ENCODE data around the gene FAM219A.

The FAM219A gene, protein sequence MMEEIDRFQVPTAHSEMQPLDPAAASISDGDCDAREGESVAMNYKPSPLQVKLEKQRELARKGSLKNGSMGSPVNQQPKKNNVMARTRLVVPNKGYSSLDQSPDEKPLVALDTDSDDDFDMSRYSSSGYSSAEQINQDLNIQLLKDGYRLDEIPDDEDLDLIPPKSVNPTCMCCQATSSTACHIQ

DNA sequence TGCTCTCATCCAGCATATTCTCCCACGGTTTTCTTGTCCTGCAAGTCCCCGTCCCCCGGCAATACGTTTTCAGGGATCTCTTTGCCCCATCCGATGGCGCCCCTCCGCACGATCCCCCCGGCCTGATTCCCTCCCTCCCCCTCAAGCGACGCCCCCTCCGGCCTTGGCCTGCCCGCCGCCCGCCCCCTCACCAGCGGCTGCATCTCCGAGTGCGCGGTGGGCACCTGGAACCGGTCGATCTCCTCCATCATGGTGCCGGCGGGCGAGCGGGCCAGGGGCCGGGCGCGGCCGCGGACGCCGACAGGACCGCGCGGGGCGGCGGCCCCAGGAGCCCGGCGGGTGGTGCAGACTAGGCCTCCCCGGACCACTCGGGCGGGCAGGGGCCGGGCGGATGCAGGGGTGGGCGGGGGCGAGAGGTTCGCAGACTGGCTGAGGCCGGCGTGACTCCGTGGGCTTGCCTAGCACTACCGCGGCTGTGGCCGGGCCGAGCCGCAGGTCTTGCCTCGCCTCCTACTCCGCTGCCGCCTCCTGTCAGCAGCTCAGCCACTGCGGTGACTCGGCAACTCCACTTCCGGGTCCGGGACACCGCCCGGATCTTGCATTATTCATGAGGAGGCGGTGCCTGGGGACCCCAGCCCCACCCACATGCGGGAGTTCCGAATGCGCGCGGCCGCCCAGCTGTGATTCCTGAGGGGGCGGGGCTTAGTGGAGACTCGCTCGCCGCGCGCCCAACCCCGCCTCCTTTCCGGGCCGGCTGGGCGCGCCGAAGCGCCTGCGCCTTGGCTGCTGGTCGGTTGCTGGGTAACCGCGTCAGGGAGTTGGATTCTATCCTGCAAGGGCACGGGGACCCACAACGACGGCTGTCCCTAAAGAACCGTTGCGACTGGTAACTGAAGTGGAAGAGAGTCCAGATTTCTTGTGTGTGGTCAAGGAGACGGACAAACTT, at the start of gene FAM219A, which contains the start of gene DNAI1:
TSS of gene FAM219A (minus strand) at position 558 of the 946 bp plus-strand sequence. CDS start at position 251, 307 bp downstream.
TSS of gene DNAI1 (plus strand) at position 793 of the 946 bp plus-strand sequence. CDS start 201 bp downstream, outside the sequence.
- Mint-ChIP-seq H3K9me3 (no peaks in the 10 kb centered on the region), H3K36me3 (ENCODE audit: low read depth) (peaks cover 2% of the 10 kb centered on the region), H3K4me1 (ENCODE audit: low read depth) (peaks cover 50% of the 10 kb centered on the region), H3K4me3 (peak within 1 kb of the TSS; percentile 89), H3K27ac (peak within 1 kb of the TSS; percentile 84), H3K27me3 (peaks cover 8% of the 10 kb centered on the region)
- peak; percentile 99 for DNase-seq

DNA sequence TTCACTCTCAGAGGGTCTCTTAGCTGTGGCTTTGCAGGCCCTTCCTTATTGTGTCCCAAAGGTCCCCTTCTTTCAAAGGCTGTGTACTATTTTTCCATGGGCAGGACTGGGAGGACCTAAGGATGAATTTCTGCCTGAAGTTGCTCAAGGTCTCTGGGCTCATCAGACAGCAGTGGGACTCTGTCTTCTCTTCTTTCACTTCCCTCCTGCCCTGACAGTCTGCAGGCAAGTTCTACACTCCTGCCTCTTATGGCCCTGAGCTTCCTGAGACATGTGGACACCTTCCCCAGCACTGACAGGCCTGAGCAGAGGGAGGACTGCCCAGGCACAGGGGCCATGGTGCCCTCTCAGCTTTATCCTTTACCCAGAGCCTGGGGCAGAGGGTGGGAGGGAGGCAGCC, 49.6 kb upstream of the FAM219A start:
- Mint-ChIP-seq H3K27me3 (no peaks in the 10 kb centered on the region), H3K27ac (no peak overlapping the region), H3K36me3 (ENCODE audit: low read depth) (no peaks in the 10 kb centered on the region), H3K9me3 (no peaks in the 10 kb centered on the region), H3K4me3 (no peak overlapping the region), H3K4me1 (ENCODE audit: low read depth) (no peaks in the 10 kb centered on the region)
- DNase-seq, result no peak

DNA sequence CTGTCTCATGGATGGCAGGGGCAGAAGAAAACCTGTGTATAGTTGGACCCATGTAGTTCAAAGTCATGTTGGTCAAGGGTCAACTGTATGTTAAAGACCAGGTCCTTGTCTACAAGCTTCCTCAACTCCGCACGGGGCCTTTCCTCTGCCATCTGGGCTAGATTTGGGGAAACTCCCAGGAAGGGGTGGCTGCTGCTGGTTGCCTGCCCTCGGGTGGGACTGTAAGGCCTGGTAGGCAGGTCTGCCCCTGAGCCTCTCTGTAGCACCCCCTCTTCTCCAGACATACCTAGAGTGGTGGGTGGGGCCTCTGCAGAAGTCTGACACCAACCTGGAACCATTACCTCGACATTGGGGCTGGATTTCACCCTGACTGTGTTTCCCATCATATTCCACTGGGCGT, 49.2 kb upstream of the FAM219A start:
- Mint-ChIP-seq H3K36me3 (ENCODE audit: low read depth) (no peaks in the 10 kb centered on the region), H3K4me3 (no peak overlapping the region), H3K4me1 (ENCODE audit: low read depth) (no peaks in the 10 kb centered on the region), H3K27ac (no peak overlapping the region), H3K27me3 (no peaks in the 10 kb centered on the region), H3K9me3 (no peaks in the 10 kb centered on the region)
- peak; percentile 5 for DNase-seq

DNA sequence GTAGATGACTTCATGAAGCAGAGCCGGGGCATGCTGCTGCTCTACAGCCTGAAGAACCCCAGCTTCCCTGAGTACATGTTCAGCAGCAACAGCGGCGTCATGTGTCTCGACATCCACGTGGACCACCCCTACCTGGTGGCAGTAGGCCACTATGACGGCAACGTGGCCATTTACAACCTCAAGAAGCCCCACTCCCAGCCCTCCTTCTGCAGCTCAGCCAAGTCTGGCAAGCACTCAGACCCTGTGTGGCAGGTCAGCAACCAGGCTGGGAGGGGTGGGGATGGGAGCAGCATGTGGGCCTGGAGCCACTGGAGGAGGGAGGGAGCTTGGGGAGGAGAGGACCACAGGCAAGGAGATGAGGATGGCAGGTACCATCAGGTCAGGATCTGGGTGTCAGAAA, 48.3 kb upstream of the FAM219A start:
- H3K27me3 Mint-ChIP-seq, result no peaks in the 10 kb centered on the region

DNA sequence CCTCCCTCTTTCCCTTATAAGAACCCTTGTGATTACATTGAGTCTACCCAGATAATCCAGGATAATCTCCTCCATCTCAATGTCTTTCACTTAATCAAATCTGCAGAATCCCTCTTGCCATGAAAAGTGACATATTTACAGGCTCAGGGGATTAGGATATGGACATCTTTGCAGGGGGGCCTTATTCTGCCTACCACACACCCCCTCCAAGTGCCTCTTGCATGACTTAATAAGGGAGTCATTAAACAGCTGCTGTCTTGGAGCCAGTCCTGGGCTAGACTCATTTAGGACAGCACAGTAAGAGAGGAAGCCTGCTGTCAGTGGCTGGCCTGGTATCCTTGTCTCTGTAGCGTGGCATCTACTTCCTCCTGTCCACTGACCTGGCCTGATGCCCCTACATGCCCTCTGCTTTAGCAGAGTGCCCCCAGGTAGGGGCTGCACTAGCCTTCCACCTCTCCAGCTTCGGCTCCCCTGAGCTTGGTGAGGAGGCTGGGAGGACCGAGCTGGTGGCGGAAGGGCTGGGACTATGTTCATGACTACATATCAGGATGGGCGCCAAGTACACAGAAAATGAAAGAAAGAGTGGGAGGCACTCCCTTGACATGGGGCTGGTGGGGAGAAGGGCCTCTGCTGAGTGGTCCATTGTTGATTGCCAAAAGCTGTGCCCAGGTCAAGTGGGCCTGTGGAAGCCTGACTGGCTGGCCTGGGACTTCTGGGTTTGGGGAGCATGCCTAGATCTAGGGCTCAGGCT, 47.2 kb upstream of the FAM219A start:
- Mint-ChIP-seq H3K27ac (no peak overlapping the region), H3K36me3 (ENCODE audit: low read depth) (no peaks in the 10 kb centered on the region), H3K9me3 (no peaks in the 10 kb centered on the region), H3K27me3 (no peaks in the 10 kb centered on the region), H3K4me1 (ENCODE audit: low read depth) (peaks cover 1% of the 10 kb centered on the region), H3K4me3 (no peak overlapping the region)
- DNase-seq, result no peak

More for the DNA sequence above, 48.3 kb upstream of the FAM219A start:
- Mint-ChIP-seq H3K4me1 (ENCODE audit: low read depth) (no peaks in the 10 kb centered on the region), H3K36me3 (ENCODE audit: low read depth) (no peaks in the 10 kb centered on the region), H3K4me3 (no peak overlapping the region), H3K9me3 (no peaks in the 10 kb centered on the region), H3K27ac (no peak overlapping the region)
- DNase-seq, result peak; percentile 15

DNA sequence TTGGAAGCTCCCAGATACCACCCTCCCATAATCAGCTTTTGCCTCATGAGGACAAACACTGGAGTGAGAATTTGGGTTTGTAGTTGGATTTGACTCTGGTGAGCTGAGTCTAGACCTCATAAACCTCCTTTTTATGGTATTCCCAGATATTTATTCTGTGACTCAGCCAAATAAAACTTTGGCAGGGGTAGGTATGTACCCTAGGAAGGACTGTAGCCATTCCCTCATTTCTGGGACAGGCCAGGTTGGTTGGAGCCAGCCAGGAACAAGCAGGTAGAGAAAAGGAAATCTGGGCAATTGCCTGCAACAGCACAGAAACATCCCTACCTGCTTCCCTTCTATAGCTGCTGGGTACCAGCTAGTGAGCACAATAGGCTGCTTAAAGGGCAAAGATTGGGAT, 45.0 kb upstream of the FAM219A start:
- H3K36me3 Mint-ChIP-seq (ENCODE audit: low read depth), result no peaks in the 10 kb centered on the region
- H3K9me3 Mint-ChIP-seq, result no peaks in the 10 kb centered on the region

DNA sequence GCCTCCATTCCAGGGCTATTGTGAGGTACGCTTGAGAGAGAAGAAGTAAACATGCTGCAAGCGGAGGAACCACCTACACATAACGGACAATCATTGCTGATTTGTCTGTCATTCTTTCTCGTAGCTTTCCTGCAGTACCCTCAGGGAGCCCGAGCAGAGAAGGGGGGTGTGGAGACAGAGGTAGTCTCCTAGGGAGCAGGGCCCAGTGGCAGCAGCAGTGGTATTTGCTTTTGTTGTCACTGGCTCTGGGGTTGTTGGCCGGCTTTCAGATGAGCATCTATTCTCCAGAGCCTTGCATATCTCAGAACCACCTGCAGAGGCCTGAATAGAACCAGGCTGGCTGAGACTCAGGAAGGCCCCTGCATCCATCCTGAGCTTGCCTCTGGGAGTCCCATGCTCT, 44.5 kb upstream of the FAM219A start:
- Mint-ChIP-seq H3K9me3 (no peaks in the 10 kb centered on the region), H3K36me3 (ENCODE audit: low read depth) (no peaks in the 10 kb centered on the region), H3K27me3 (peaks cover 7% of the 10 kb centered on the region), H3K4me1 (ENCODE audit: low read depth) (peaks cover 14% of the 10 kb centered on the region), H3K27ac (no peak overlapping the region), H3K4me3 (no peak overlapping the region)
- DNase-seq, result no peak

More for the DNA sequence above, 45.0 kb upstream of the FAM219A start:
- Mint-ChIP-seq H3K27ac (no peak overlapping the region), H3K4me3 (no peak overlapping the region), H3K27me3 (peaks cover 7% of the 10 kb centered on the region), H3K4me1 (ENCODE audit: low read depth) (peaks cover 14% of the 10 kb centered on the region)
- no peak for DNase-seq

DNA sequence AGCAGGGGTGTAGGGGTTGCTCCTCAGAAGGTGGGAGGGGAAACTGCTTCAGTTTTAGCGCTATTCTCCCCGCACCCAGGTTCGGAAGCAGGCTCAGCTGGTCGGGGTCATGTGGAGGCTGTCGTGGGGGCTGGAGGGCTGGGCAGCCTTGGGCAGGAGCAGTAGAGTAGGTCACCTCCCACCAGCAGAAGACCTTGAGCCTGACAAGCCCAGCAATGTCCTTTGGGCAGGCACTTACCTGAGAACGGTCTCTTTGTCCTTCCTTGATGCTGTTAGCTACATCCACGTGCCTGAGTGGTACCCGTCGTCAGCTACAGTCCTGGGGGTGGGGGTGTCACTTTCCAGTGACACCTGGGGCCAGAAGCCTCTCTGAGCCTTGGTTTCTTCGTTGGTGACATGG, 44.1 kb upstream of the FAM219A start:
- peaks cover 7% of the 10 kb centered on the region for H3K27me3 Mint-ChIP-seq
- H3K27ac Mint-ChIP-seq, result no peak overlapping the region
- DNase-seq, result no peak
- H3K4me3 Mint-ChIP-seq, result no peak overlapping the region
- no peaks in the 10 kb centered on the region for H3K9me3 Mint-ChIP-seq
- no peaks in the 10 kb centered on the region for H3K36me3 Mint-ChIP-seq (ENCODE audit: low read depth)
- peaks cover 14% of the 10 kb centered on the region for H3K4me1 Mint-ChIP-seq (ENCODE audit: low read depth)

DNA sequence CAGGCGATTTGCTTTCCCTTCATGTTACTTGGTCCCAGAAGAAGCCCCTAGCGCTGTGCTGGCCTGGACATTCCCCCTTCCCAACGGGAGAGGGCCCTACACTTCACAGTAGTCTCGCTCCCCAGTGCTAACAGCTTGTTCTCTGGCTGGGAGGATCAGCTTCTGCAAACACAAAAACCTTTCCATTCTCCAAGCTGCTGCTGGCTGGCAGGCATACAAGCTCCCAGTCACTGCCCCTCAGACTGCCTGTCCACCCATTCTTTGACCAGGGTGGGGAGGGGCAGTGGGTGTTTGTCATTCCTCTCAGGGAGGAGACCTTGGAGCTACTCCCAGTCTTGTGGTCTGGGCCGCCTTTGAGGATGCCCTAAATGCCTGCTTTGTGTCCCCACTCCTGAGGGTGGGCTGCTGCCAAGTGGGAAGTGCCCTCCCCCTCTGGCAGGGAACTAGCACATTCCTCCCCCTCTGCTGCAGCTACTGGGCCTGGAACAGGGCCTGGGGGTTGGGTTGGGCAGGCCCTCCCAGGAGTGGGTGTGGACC, 43.6 kb upstream of the FAM219A start:
- Mint-ChIP-seq H3K36me3 (ENCODE audit: low read depth) (no peaks in the 10 kb centered on the region), H3K4me1 (ENCODE audit: low read depth) (peaks cover 14% of the 10 kb centered on the region), H3K27me3 (peaks cover 7% of the 10 kb centered on the region), H3K9me3 (no peaks in the 10 kb centered on the region), H3K4me3 (no peak overlapping the region), H3K27ac (no peak overlapping the region)
- DNase-seq, result no peak

DNA sequence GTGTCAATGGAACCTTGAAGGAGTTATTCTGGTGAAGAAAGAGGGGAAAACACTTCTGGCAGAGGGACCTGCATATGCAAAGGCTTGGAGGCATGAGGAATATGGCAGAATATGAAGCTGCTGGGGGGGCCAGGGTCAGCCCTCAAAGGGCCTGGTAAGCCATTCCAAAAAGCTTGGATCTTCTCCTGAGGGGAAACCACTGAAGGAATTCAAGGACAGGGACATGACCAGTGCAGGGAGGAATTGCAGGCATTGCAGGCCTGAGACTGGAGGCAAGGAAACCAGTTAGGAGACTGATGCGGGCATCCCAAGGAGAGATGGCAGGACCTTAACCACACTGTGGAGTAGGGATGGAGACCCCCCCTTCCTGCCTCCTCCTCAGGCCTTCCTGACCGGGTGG, 43.0 kb upstream of the FAM219A start:
- no peak for DNase-seq
- H3K4me3 Mint-ChIP-seq, result no peak overlapping the region
- H3K27me3 Mint-ChIP-seq, result peaks cover 7% of the 10 kb centered on the region
- no peaks in the 10 kb centered on the region for H3K9me3 Mint-ChIP-seq
- H3K36me3 Mint-ChIP-seq (ENCODE audit: low read depth), result no peaks in the 10 kb centered on the region
- H3K27ac Mint-ChIP-seq, result no peak overlapping the region
- peaks cover 14% of the 10 kb centered on the region for H3K4me1 Mint-ChIP-seq (ENCODE audit: low read depth)

DNA sequence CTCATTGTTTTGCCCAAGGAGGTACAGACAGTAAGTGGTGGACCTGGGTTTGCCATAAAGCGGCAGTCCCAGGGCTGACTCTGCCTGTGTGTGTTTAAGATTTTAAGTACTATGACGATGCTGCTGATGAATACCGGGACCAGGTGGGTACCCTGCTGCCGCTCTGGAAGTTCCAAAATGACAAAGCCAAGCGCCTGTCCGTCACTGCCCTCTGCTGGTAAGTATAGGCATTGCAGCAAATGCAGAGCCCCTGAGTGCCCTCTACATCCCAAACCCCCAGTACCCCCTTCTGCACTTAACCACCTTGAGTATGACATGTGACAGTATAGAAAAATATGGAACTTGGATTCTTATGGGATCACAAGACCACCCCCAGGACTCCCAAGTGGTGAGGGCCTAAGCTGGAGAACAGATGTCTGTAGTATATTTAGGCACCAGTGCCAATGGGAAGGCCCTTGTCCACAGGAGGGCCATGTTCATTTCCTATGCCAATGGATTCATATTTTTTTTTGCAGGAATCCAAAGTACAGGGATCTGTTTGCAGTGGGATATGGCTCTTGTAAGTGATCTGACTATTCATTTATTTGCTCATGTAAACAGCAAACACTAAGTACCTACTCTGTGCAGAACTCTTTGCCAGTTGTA, 42.4 kb upstream of the FAM219A start:
- H3K36me3 Mint-ChIP-seq (ENCODE audit: low read depth), result no peaks in the 10 kb centered on the region

DNA sequence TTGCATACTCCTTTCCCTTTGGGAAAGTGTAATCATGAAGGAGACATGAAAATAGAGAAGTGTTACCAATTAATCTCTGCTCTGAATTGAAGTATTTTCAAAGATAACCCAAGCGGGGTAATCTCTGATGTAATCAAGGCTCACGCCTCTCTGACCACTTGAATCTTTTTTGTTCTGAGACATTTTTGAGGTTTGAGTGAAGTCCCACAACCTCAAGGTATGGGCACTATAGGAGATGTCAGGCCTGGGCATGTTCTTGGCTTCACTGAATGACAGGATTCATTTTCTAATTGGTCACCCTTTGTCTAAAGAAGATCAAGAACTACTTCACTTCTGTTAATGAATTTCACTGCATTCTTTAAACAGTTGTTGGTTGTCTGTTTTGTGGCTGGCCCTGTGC, 40.7 kb upstream of the FAM219A start:
- no peak for DNase-seq
- Mint-ChIP-seq H3K36me3 (ENCODE audit: low read depth) (no peaks in the 10 kb centered on the region), H3K27ac (no peak overlapping the region), H3K9me3 (no peaks in the 10 kb centered on the region), H3K4me1 (ENCODE audit: low read depth) (peaks cover 14% of the 10 kb centered on the region), H3K4me3 (no peak overlapping the region), H3K27me3 (peaks cover 7% of the 10 kb centered on the region)

More for the DNA sequence above, 42.4 kb upstream of the FAM219A start:
- H3K4me1 Mint-ChIP-seq (ENCODE audit: low read depth), result peaks cover 14% of the 10 kb centered on the region
- no peaks in the 10 kb centered on the region for H3K9me3 Mint-ChIP-seq
- H3K27me3 Mint-ChIP-seq, result peaks cover 7% of the 10 kb centered on the region
- H3K4me3 Mint-ChIP-seq, result no peak overlapping the region
- no peak overlapping the region for H3K27ac Mint-ChIP-seq
- peak; percentile 85 for DNase-seq

DNA sequence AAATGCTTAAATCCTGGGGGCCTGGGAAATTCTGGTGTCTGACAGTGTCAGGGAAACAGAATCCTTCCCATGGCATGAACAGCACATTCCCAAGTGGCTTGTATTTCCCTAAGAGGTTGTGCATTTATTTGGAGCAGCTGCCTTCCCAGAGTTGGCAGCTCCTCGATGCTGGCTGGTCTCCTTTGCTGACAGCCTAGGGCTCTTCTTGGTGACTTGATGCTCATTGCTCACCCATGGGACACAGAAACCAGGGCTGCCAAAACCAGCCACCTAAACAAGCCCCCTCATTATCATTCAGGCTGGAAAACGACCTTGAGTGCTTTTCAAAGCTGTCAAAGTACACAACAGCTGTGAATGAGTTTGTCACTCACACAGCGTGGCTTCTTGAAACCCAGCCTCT, 40.2 kb upstream of the FAM219A start:
- no peak overlapping the region for H3K27ac Mint-ChIP-seq

More for the DNA sequence above, 40.2 kb upstream of the FAM219A start:
- H3K36me3 Mint-ChIP-seq (ENCODE audit: low read depth), result no peaks in the 10 kb centered on the region
- H3K27me3 Mint-ChIP-seq, result peaks cover 11% of the 10 kb centered on the region
- H3K9me3 Mint-ChIP-seq, result no peaks in the 10 kb centered on the region
- H3K4me3 Mint-ChIP-seq, result no peak overlapping the region
- no peak for DNase-seq
- peaks cover 14% of the 10 kb centered on the region for H3K4me1 Mint-ChIP-seq (ENCODE audit: low read depth)
